ENCODE data around the gene PIK3AP1.

DNA sequence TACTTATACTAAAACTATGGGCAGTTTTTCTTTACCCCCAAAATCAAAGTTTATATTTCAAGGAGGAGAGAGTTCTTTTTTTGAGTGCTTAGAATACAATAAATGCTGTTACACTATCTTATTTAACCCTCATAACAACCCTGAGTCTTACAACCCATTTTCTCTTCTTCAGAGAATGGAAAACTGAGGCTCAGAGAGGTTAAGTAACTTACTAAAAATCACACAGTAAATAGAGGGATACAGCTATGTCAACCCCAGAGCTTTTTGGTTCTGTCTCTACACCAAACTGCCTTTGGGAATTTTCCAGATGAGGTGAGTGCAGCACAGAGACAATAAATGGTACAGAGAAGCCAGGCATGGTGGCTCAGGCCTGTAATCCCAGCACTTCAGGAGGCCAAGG lies 25.6 kb upstream of the PIK3AP1 start:
- TF ChIP-seq, protein P1, sequence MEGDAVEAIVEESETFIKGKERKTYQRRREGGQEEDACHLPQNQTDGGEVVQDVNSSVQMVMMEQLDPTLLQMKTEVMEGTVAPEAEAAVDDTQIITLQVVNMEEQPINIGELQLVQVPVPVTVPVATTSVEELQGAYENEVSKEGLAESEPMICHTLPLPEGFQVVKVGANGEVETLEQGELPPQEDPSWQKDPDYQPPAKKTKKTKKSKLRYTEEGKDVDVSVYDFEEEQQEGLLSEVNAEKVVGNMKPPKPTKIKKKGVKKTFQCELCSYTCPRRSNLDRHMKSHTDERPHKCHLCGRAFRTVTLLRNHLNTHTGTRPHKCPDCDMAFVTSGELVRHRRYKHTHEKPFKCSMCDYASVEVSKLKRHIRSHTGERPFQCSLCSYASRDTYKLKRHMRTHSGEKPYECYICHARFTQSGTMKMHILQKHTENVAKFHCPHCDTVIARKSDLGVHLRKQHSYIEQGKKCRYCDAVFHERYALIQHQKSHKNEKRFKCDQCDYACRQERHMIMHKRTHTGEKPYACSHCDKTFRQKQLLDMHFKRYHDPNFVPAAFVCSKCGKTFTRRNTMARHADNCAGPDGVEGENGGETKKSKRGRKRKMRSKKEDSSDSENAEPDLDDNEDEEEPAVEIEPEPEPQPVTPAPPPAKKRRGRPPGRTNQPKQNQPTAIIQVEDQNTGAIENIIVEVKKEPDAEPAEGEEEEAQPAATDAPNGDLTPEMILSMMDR (conservative IDR thresholded peaks at IDR 0.05; ENCODE audit: low read depth, low read length), result no peak
- no peak for TF ChIP-seq MAFK (IDR thresholded peaks at IDR 0.05; ENCODE audit: low read depth, low read length)
- no peak for TF ChIP-seq RAD21 (IDR thresholded peaks at IDR 0.05; ENCODE audit: low read length)
